H1 (cell line): ENCODE data around the gene BTBD7. TPM values are rescaled to one million over a fixed set of nuclear protein-coding genes. Genes with fewer than 3 reads are reported as not detected.

ENCODE experiments used
- ASH2L ChIP-seq: fragments of 200-600, 300-600 bp; sonication (generic); IDR thresholded peaks from one replicate; pipeline ENCODE4 v1.7.1; 2017; ENCODE audit warnings: low read length
- ATF2 ChIP-seq: IDR thresholded peaks from 2 replicates; pipeline ENCODE4 v1.6.1; 2012; ENCODE audit warnings: low read length, inconsistent platforms
- CBX8 ChIP-seq: fragments of 300-800, 300-1000 bp; sonication (generic); IDR thresholded peaks from 2 replicates; pipeline ENCODE4 v1.7.1; 2016; ENCODE audit warnings: low read depth, low read length, borderline replicate concordance
- CHD7 ChIP-seq: fragments of 300-600 bp; sonication (generic); IDR thresholded peaks from 2 replicates; pipeline ENCODE4 v1.7.1; 2012; ENCODE audit warnings: low read length, moderate library complexity, mild to moderate bottlenecking, inconsistent platforms; ENCODE audit not compliant: insufficient replicate concordance
- EGR1 ChIP-seq: IDR thresholded peaks from 2 replicates; pipeline ENCODE4 v1.6.1; 2011; ENCODE audit warnings: low read depth, low read length, borderline replicate concordance
- FOSL1 ChIP-seq: IDR thresholded peaks from 2 replicates; pipeline ENCODE4 v1.6.1; 2011; ENCODE audit warnings: mild to moderate bottlenecking, low read depth, low read length, moderate library complexity; ENCODE audit not compliant: insufficient read depth
- HDAC6 ChIP-seq: IDR thresholded peaks from one replicate; pipeline ENCODE4 v1.7.1; 2012; ENCODE audit warnings: low read depth, mild to moderate bottlenecking, inconsistent platforms, low read length, moderate library complexity
- POU5F1 ChIP-seq: IDR thresholded peaks from 2 replicates; pipeline ENCODE4 v1.6.1; 2011; ENCODE audit warnings: low read depth, mild to moderate bottlenecking, low read length, moderate library complexity
- RFX5 ChIP-seq: IDR thresholded peaks from 2 replicates; pipeline ENCODE4 v1.6.1; 2011; ENCODE audit warnings: low read depth, low read length, improper control_type of control experiment, borderline replicate concordance
- RXRA ChIP-seq: IDR thresholded peaks from 2 replicates; pipeline ENCODE4 v1.6.1; 2011; ENCODE audit warnings: low read depth, mild to moderate bottlenecking, low read length, moderate library complexity; ENCODE audit not compliant: insufficient read depth
- TBP ChIP-seq: IDR thresholded peaks from 2 replicates; pipeline ENCODE4 v1.6.1; 2011; ENCODE audit warnings: low read depth, low read length, improper control_type of control experiment
- polyA plus RNA-seq, 7 experiments: library from polyadenylated mRNA; depleted of rRNA in 3 of 7; stranded (reverse) in 5 of 7; unstranded in 2 of 7; fragments of >200 nt in 5 of 7; fragments of 200-250 nt in 2 of 7; gene quantifications; 1 replicate in 5 of 7; 2 replicates in 1 of 7; 4 replicates in 1 of 7; pipeline versions ENCODE4 v1.2.1 to v1.2.3, GENCODE V29; 2011 to 2013; ENCODE audit warnings: missing spikeins in 2 of 7, mixed read lengths in 2 of 7
- total RNA-seq: library from RNA; stranded (reverse); fragmentation: NEBNext Ultra II Directional; extraction: Animal tissue kit (Norgen Biotek cat#: 25700); gene quantifications from 2 replicates; pipeline ENCODE4 v1.2.1, GENCODE V29; 2021

The BTBD7 gene
- total and polyA plus RNA-seq, 2 of the 8 experiments (the other 6 are each of a cell fraction or from before 2014, with no cell fraction given), result 12.1 to 46.1 TPM

DNA sequence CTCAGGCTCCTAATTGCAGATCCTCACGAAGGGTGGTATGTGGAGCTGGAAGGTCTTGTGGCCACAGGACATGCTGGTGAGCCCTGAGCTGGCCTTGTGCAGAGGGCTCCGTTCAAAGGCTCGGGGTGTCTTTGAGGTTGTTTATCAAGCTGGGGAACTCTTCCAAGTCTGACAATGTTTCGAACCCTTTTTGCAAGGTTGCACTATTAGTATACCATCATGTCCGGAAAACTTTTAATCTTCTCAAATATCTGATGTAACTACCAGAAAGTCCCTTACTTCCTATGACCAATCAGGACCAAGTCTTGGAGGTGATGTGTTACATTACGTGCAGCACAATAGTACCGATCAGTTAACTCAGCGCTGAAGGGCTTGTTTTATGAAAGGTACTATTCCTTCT is 104.3 kb downstream of the BTBD7 start (continued):
- TF ChIP-seq CHD7 (no peak), RXRA (no peak), EGR1 (no peak), ASH2L (no peak), HDAC6 (no peak), POU5F1 (no peak), CBX8 (no peak), RFX5 (no peak), ATF2 (no peak), FOSL1 (no peak), TBP (no peak)
